Measurements from ENCODE around the gene PFN4. TPM values are rescaled to one million over a fixed set of nuclear protein-coding genes. Genes with fewer than 3 reads are reported as not detected.

PFN4 gene
- total RNA-seq, 1 donor from 2014 or later: not detected

DNA sequence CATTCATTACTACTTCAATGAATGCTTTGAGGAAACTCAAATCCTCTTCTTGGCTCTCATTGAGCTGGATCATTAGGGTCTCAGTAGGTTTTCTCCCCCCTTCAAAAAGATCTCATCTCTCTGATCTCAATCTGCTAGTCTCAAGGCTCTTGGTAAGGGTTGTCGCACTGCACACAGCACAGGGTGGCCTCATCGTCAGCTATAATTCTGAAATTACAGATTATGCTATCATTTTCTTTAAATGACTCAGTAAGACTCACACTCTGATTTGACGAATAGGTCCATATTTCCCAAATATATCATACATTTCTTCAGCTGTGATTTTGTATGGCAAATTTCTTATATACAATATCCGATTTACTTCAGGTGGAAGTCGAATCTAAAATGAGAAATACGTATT is 49.3 kb downstream of the PFN4 start:
- no peak overlapping the region for H3K27ac Mint-ChIP-seq (ENCODE audit: unreplicated experiment)
- peaks cover 5% of the 10 kb centered on the region for H3K4me1 Mint-ChIP-seq (ENCODE audit: low read depth, unreplicated experiment)
- H3K36me3 Mint-ChIP-seq (ENCODE audit: unreplicated experiment): no peaks in the 10 kb centered on the region
- no peak overlapping the region for H3K4me3 Mint-ChIP-seq (ENCODE audit: unreplicated experiment)
- no peaks in the 10 kb centered on the region for H3K27me3 Mint-ChIP-seq (ENCODE audit: unreplicated experiment)
- TF ChIP-seq, protein P1, sequence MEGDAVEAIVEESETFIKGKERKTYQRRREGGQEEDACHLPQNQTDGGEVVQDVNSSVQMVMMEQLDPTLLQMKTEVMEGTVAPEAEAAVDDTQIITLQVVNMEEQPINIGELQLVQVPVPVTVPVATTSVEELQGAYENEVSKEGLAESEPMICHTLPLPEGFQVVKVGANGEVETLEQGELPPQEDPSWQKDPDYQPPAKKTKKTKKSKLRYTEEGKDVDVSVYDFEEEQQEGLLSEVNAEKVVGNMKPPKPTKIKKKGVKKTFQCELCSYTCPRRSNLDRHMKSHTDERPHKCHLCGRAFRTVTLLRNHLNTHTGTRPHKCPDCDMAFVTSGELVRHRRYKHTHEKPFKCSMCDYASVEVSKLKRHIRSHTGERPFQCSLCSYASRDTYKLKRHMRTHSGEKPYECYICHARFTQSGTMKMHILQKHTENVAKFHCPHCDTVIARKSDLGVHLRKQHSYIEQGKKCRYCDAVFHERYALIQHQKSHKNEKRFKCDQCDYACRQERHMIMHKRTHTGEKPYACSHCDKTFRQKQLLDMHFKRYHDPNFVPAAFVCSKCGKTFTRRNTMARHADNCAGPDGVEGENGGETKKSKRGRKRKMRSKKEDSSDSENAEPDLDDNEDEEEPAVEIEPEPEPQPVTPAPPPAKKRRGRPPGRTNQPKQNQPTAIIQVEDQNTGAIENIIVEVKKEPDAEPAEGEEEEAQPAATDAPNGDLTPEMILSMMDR (IDR thresholded peaks at IDR 0.05; ENCODE audit: partially characterized antibody, unreplicated experiment): no peak
- H3K9me3 Mint-ChIP-seq (ENCODE audit: unreplicated experiment): peaks cover 10% of the 10 kb centered on the region
- DNase-seq: no peak

DNA sequence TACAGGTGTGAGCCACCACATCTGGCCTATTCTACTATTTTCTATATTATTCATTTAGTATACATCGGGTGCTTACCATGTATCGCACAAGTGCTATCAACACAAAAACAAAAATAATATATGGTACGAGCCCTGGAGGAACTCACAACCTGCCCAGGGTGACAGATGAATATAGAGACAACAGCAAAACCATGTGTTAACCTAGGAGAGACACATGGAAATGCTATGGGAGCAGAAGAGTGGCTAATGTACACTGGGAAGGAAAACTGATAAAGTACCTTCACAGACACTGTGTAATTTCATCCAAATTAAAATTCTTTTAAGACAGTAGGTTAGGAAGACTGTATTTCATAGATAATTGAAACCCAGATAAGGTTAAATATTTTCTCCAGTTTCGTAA is 50.9 kb downstream of the PFN4 start:
- no peak for DNase-seq
- Mint-ChIP-seq H3K4me1 (ENCODE audit: low read depth, unreplicated experiment) (peaks cover 5% of the 10 kb centered on the region), H3K9me3 (ENCODE audit: unreplicated experiment) (peaks cover 5% of the 10 kb centered on the region), H3K27me3 (ENCODE audit: unreplicated experiment) (no peaks in the 10 kb centered on the region), H3K36me3 (ENCODE audit: unreplicated experiment) (no peaks in the 10 kb centered on the region), H3K4me3 (ENCODE audit: unreplicated experiment) (no peak overlapping the region), H3K27ac (ENCODE audit: unreplicated experiment) (no peak overlapping the region)
- TF ChIP-seq, protein P1 (IDR thresholded peaks at IDR 0.05; ENCODE audit: partially characterized antibody, unreplicated experiment): no peak

DNA sequence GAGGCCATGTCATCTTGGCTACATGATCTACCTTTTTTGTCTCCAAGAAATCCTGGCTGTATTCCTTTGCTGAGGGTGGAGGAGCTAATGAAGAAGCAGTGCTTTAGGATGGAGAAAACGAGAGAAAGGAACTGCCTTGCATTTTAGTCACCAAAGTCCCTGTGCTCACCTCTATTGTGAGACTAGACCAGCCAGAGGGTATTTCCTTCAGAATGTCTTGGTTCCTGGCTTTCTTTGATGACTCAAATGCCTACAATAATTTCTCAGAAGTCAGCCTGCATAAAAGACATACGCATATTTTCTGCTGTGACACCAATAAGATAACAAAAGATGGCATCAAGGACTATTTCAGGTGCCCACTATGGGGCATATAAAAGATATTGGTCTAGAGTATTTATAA is 57.8 kb downstream of the PFN4 start:
- Mint-ChIP-seq H3K4me3 (ENCODE audit: unreplicated experiment) (no peak overlapping the region), H3K36me3 (ENCODE audit: unreplicated experiment) (no peaks in the 10 kb centered on the region), H3K27ac (ENCODE audit: unreplicated experiment) (no peak overlapping the region), H3K9me3 (ENCODE audit: unreplicated experiment) (no peaks in the 10 kb centered on the region), H3K27me3 (ENCODE audit: unreplicated experiment) (no peaks in the 10 kb centered on the region), H3K4me1 (ENCODE audit: low read depth, unreplicated experiment) (no peaks in the 10 kb centered on the region)
- TF ChIP-seq, protein P1 (IDR thresholded peaks at IDR 0.05; ENCODE audit: partially characterized antibody, unreplicated experiment): no peak
- no peak for DNase-seq

Other genes with a start within 250 kb of the PFN4 start
- 108 TPM for gene ATAD2B, start 196.2 kb downstream of the PFN4 start, total RNA-seq (ENCODE audit: unreplicated experiment)
- 20.0 TPM for gene UBXN2A, start 182.9 kb downstream of the PFN4 start, total RNA-seq (ENCODE audit: unreplicated experiment)
- gene MFSD2B, start 113.2 kb downstream of the PFN4 start, total RNA-seq (ENCODE audit: unreplicated experiment): 0.29 TPM
- gene WDCP, start 75.9 kb downstream of the PFN4 start, total RNA-seq (ENCODE audit: unreplicated experiment): 22.3 TPM
- 38.1 TPM for gene FKBP1B, start 73.6 kb downstream of the PFN4 start, total RNA-seq (ENCODE audit: unreplicated experiment)
- gene SF3B6, start 47.0 kb downstream of the PFN4 start, total RNA-seq (ENCODE audit: unreplicated experiment): 76.5 TPM
- 38.0 TPM for gene TP53I3, start 38.5 kb downstream of the PFN4 start, total RNA-seq (ENCODE audit: unreplicated experiment)
- 18.9 TPM for gene FAM228B, start 135 bp upstream of the PFN4 start, total RNA-seq (ENCODE audit: unreplicated experiment)
- gene FAM228A, start 51.7 kb upstream of the PFN4 start, total RNA-seq (ENCODE audit: unreplicated experiment): 0.69 TPM
- 6.4 TPM for gene ITSN2, start 237.2 kb upstream of the PFN4 start, total RNA-seq (ENCODE audit: unreplicated experiment)

Data from glutamatergic neuron (in vitro differentiated cells).